ENCODE measurements around the gene KNG1.

- no peak for TF ChIP-seq CTCF (IDR thresholded peaks at IDR 0.05; ENCODE audit: low read depth, low read length)
- TF ChIP-seq MYC (IDR thresholded peaks at IDR 0.05; ENCODE audit: low read depth, low read length): no peak
- no peak for TF ChIP-seq POLR2A (IDR thresholded peaks at IDR 0.05; ENCODE audit: extremely low read depth, insufficient read length)
- no peak for TF ChIP-seq MAX (IDR thresholded peaks at IDR 0.05; ENCODE audit: low read depth, low read length)
Measured at GRCh38 chr3:186750316-186750715, 33.2 kb downstream of the KNG1 start.
